AG04449 (cell line): Measurements from ENCODE around the gene EIF2B4.

Experiments used
- CTCF ChIA-PET: fragments of 350-600 bp; formaldehyde crosslinking; extraction: SDS; loops from one replicate; lab custom pipeline; 2021; ENCODE audit warnings: antibody characterized with exemption; lab: Yijun Ruan, JAX
- POLR2A ChIA-PET: fragments of 400-600, 350-600 bp; formaldehyde crosslinking; extraction: SDS; loops from one replicate; lab custom pipeline; 2020; ENCODE audit warnings: antibody characterized with exemption, inconsistent platforms; lab: Yijun Ruan, JAX
- DNase-seq: peaks from one replicate; pipeline ENCODE4 v3.0.0-alpha.2; 2010; ENCODE audit warnings: low read depth, low spot score
- H3K4me3 ChIP-seq: 2 replicates; pipeline ENCODE4 v1.5.1; 2011; ENCODE audit warnings: low read depth, mild to moderate bottlenecking, control low read depth, low read length
- TF ChIP-seq, protein P1 (sequence below): IDR thresholded peaks from one replicate; pipeline ENCODE4 v1.5.1; 2011; ENCODE audit warnings: mild to moderate bottlenecking, moderate library complexity, low read length, control low read depth, inconsistent platforms; ENCODE audit not compliant: insufficient read depth; ENCODE audit errors: missing control alignments

Gene EIF2B4

GRCh38 chr2:27378809-27379290 lies 8.7 kb upstream of the EIF2B4 start:
- H3K4me3 ChIP-seq = peak overlapping the region; percentile 3; the same call in 1 of the 2 replicates
- POLR2A ChIA-PET = interaction anchor here (3.5 kb wide), 1 partner anchor 9 kb away, joined by 32 read pairs; the partner anchor contains the start of genes EIF2B4 and SNX17
- TF ChIP-seq, protein P1, sequence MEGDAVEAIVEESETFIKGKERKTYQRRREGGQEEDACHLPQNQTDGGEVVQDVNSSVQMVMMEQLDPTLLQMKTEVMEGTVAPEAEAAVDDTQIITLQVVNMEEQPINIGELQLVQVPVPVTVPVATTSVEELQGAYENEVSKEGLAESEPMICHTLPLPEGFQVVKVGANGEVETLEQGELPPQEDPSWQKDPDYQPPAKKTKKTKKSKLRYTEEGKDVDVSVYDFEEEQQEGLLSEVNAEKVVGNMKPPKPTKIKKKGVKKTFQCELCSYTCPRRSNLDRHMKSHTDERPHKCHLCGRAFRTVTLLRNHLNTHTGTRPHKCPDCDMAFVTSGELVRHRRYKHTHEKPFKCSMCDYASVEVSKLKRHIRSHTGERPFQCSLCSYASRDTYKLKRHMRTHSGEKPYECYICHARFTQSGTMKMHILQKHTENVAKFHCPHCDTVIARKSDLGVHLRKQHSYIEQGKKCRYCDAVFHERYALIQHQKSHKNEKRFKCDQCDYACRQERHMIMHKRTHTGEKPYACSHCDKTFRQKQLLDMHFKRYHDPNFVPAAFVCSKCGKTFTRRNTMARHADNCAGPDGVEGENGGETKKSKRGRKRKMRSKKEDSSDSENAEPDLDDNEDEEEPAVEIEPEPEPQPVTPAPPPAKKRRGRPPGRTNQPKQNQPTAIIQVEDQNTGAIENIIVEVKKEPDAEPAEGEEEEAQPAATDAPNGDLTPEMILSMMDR = no peak
- DNase-seq = no peak
- CTCF ChIA-PET = interaction anchor here (2.3 to 3.9 kb wide), 4 partner anchors 8 to 304 kb away, joined by 14 to 15 read pairs (median 14); partner anchors contain the start of genes EIF2B4 and SNX17

GRCh38 chr2:27378096-27378808 lies 8.1 kb upstream of the EIF2B4 start:
- DNase-seq = no peak
- TF ChIP-seq, protein P1 = peak; percentile 33
- H3K4me3 ChIP-seq = no peak overlapping the region
- ChIA-PET CTCF (interaction anchor here (1.6 to 3.9 kb wide), 4 partner anchors 7 to 305 kb away, joined by 3 to 15 read pairs (median 14); partner anchors contain the start of gene SNX17), POLR2A (interaction anchor here (3.5 kb wide), 1 partner anchor 8 kb away, joined by 32 read pairs; the partner anchor contains the start of genes EIF2B4 and SNX17)

GRCh38 chr2:27377618-27378095 lies 7.5 kb upstream of the EIF2B4 start:
- TF ChIP-seq, protein P1 = no peak
- CTCF ChIA-PET = interaction anchor here (1.6 to 3.3 kb wide), 2 partner anchors 57 kb away, joined by 3 to 14 read pairs; no protein-coding TSS in a partner anchor
- no peak for DNase-seq
- H3K4me3 ChIP-seq = no peak overlapping the region
- POLR2A ChIA-PET = interaction anchor here (0.5 to 3.5 kb wide), 2 partner anchors 7 to 105 kb away, joined by 3 to 32 read pairs; partner anchors contain the start of genes EIF2B4 and SNX17

- DNase-seq = no peak
- CTCF ChIA-PET = interaction anchor here (1.3 to 3.3 kb wide), 3 partner anchors 56 to 307 kb away, joined by 3 to 14 read pairs (median 3); no protein-coding TSS in a partner anchor
- TF ChIP-seq, protein P1 = no peak
- H3K4me3 ChIP-seq = no peak overlapping the region
- POLR2A ChIA-PET = interaction anchor here (0.5 kb wide), 1 partner anchor 104 kb away, joined by 3 read pairs; no protein-coding TSS in a partner anchor
These were observed 6.9 kb upstream of the EIF2B4 start for GRCh38 chr2:27376866-27377617.

- no peak overlapping the region for H3K4me3 ChIP-seq
- TF ChIP-seq, protein P1 = no peak
- CTCF ChIA-PET = interaction anchor here (1.3 to 1.6 kb wide), 2 partner anchors 58 to 307 kb away, joined by 3 read pairs; no protein-coding TSS in a partner anchor
- POLR2A ChIA-PET = no interaction called here
- DNase-seq = no peak
These were observed 6.2 kb upstream of the EIF2B4 start for GRCh38 chr2:27376151-27376865.
